ENCODE results near the gene NPPB.

Gene NPPB

GRCh38 chr1:11835441-11836225, 23.1 kb downstream of the NPPB start:
- DNase-seq, result no peak

DNA sequence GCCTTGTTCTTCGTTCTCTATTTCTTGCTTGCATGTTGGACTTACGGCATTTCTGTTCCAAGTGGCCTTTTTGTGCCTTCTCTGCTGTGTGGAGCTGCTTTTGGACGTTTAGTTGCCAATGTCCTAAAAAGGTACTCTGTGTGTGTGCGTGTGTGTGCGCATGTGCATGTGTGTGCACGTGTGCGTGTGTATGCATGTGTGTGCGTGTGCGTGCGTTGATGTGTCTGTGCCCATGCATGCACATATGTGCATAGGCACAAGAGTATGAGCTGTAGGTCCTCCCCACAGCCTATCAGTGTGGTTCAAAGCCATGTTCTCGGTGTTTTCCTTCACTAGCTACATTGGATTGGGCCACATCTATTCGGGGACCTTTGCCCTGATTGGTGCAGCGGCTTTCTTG, 24.8 kb downstream of the NPPB start:
- DNase-seq, result no peak

DNA sequence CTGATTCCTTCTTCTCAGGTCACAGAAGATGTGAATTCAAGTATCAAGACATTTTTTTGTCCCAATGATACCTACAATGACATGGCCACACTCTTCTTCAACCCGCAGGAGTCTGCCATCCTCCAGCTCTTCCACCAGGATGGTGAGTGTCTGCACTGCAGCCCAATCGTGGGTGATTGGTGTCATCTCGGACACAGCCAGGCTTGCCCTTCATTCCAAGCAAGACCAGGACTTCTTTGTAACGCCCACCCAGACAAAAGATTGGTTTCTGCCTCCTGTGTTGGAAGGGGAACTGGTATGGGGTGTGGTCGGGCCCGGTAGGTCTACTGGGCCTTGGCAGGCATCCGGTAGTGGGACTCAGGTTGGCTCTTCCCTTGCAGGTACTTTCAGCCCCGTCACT, 25.2 kb downstream of the NPPB start:
- no peak for DNase-seq

- no peak for DNase-seq
Observed at GRCh38 chr1:11831945-11832725, 26.6 kb downstream of the NPPB start.

- no peak for DNase-seq
Observed at GRCh38 chr1:11828511-11828910, 30.2 kb downstream of the NPPB start.

DNA sequence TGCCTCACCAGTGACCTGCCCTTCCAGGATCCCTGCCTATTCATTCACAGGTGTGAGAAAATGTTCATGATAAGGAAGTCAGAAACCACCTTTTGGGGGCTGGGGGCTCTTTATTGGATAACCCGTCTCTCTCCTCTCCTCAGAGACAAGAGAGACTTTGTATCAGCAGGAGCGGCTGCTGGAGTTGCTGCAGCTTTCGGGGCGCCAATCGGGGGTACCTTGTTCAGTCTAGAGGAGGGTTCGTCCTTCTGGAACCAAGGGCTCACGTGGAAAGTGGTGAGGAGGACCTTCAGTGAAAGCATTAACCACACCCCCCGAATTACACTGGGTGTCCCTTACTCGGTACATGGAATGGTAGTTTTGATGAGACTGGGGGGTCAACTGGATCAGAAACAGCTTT, 31.8 kb downstream of the NPPB start:
- no peak for DNase-seq

- DNase-seq, result no peak
Observed at GRCh38 chr1:11825131-11825530, 33.6 kb downstream of the NPPB start.

GRCh38 chr1:11823366-11824137, 35.2 kb downstream of the NPPB start:
- DNase-seq, result no peak

GRCh38 chr1:11822091-11822490, 36.7 kb downstream of the NPPB start:
- DNase-seq, result no peak

- DNase-seq, result no peak
Observed at GRCh38 chr1:11817192-11817591, 41.6 kb downstream of the NPPB start.

- DNase-seq, result no peak
Observed at GRCh38 chr1:11813021-11813420, 45.7 kb downstream of the NPPB start.

Measured in hypothalamus (tissue), 51 donors.